Liver (tissue), 9 donors: ENCODE results near the gene VSIG2. TPM values are rescaled to one million over a fixed set of nuclear protein-coding genes. Genes with fewer than 3 reads are reported as not detected.

Source experiments
- DNase-seq: peaks from one replicate; pipeline ENCODE4 v3.0.0-alpha.2; 2017; ENCODE audit warnings: low spot score
- H3K27ac ChIP-seq, 2 donors: one replicate each; pipeline ENCODE4 v1.7.0; 2013; ENCODE audit warnings: inconsistent platforms in 2 of 2, low read length in 2 of 2, control low read depth in 1 of 2, low read depth in 1 of 2, mild to moderate bottlenecking in 1 of 2
- H3K27me3 ChIP-seq, 4 donors: one replicate each; pipeline versions ENCODE4 v1.6.1 to v1.7.0; 2013; ENCODE audit warnings: low read length in 3 of 4, inconsistent platforms in 1 of 4, mild to moderate bottlenecking in 1 of 4, moderate library complexity in 1 of 4; ENCODE audit not compliant: control insufficient read depth in 4 of 4, insufficient read depth in 4 of 4
- H3K36me3 ChIP-seq, 4 donors: one replicate each; pipeline versions ENCODE4 v1.6.1 to v1.7.0; 2013; ENCODE audit warnings: low read length in 3 of 4, mild to moderate bottlenecking in 3 of 4, low read depth in 1 of 4, moderate library complexity in 1 of 4; ENCODE audit not compliant: control insufficient read depth in 4 of 4, insufficient read depth in 3 of 4
- H3K4me1 ChIP-seq, 4 donors: one replicate each; pipeline versions ENCODE4 v1.6.1 to v1.7.0; 2013; ENCODE audit warnings: low read length in 3 of 4, mild to moderate bottlenecking in 3 of 4, moderate library complexity in 1 of 4; ENCODE audit not compliant: control insufficient read depth in 4 of 4, insufficient read depth in 4 of 4
- H3K4me3 ChIP-seq, 3 donors: one replicate each; pipeline versions ENCODE4 v1.6.1 to v1.7.0; 2013; ENCODE audit warnings: low read length in 3 of 3, control low read depth in 1 of 3, low read depth in 1 of 3, mild to moderate bottlenecking in 1 of 3
- H3K9ac ChIP-seq, 2 donors: one replicate each; pipeline ENCODE4 v1.7.0; 2013; ENCODE audit warnings: low read length in 2 of 2, mild to moderate bottlenecking in 2 of 2, moderate library complexity in 2 of 2, control low read depth in 1 of 2, low read depth in 1 of 2
- H3K9me3 ChIP-seq, 4 donors: one replicate each; pipeline versions ENCODE4 v1.6.1 to v1.7.0; 2013; ENCODE audit warnings: low read length in 3 of 4; ENCODE audit not compliant: control insufficient read depth in 4 of 4
- EGR1 ChIP-seq, 2 donors: IDR thresholded peaks; 2 replicates each; pipeline ENCODE4 v1.6.1; 2016 to 2018; ENCODE audit warnings: antibody characterized with exemption in 2 of 2, low read depth in 2 of 2
- FOXA1 ChIP-seq: IDR thresholded peaks from 2 replicates; pipeline ENCODE4 v1.6.1; 2016; ENCODE audit warnings: antibody characterized with exemption
- FOXA2 ChIP-seq: IDR thresholded peaks from 2 replicates; pipeline ENCODE4 v1.6.1; 2016; ENCODE audit warnings: antibody characterized with exemption
- GABPA ChIP-seq, 2 donors: IDR thresholded peaks in 1 of 2; conservative IDR thresholded peaks in 1 of 2; 2 replicates each; pipeline ENCODE4 v1.6.1; 2016; ENCODE audit warnings: antibody characterized with exemption in 2 of 2, mild to moderate bottlenecking in 1 of 2, moderate library complexity in 1 of 2
- HNF4A ChIP-seq, 2 donors: conservative IDR thresholded peaks; 2 replicates each; pipeline ENCODE4 v1.6.1; 2016; ENCODE audit warnings: antibody characterized with exemption in 2 of 2, mild to moderate bottlenecking in 2 of 2
- HNF4G ChIP-seq: IDR thresholded peaks from 2 replicates; pipeline ENCODE4 v1.6.1; 2016; ENCODE audit warnings: antibody characterized with exemption
- NR2F2 ChIP-seq: IDR thresholded peaks from 2 replicates; pipeline ENCODE4 v1.6.1; 2016; ENCODE audit warnings: antibody characterized with exemption
- RAD21 ChIP-seq, 2 donors: IDR thresholded peaks; 2 replicates each; pipeline ENCODE4 v1.6.1; 2016; ENCODE audit warnings: antibody characterized with exemption in 2 of 2, mild to moderate bottlenecking in 2 of 2
- RXRA ChIP-seq, 2 donors: IDR thresholded peaks; 2 replicates each; pipeline ENCODE4 v1.6.1; 2017 to 2018; ENCODE audit warnings: antibody characterized with exemption in 2 of 2, mild to moderate bottlenecking in 1 of 2
- SP1 ChIP-seq: IDR thresholded peaks from 2 replicates; pipeline ENCODE4 v1.6.1; 2018; ENCODE audit warnings: antibody characterized with exemption, mild to moderate bottlenecking
- TAF1 ChIP-seq: conservative IDR thresholded peaks from 2 replicates; pipeline ENCODE4 v1.6.1; 2016; ENCODE audit warnings: antibody characterized with exemption, mild to moderate bottlenecking
- YY1 ChIP-seq: IDR thresholded peaks from 2 replicates; pipeline ENCODE4 v1.6.1; 2016; ENCODE audit warnings: antibody characterized with exemption, mild to moderate bottlenecking
- WGBS: extraction: QIAGEN DNeasy Blood & Tissue Kit; methylation state at CpG from one replicate; pipeline ENCODE4 v1.1.7; 2013; 5-methylcytosine and 5-hydroxymethylcytosine counted together
- polyA plus RNA-seq, 2 donors: library from polyadenylated mRNA; stranded (reverse) in 1 of 2; unstranded in 1 of 2; fragments of 200-250 nt in 1 of 2; fragments of >200 nt in 1 of 2; fragmentation: Nextera tagmentation in 1 of 2; extraction: Ambion mirVana in 1 of 2; gene quantifications; one replicate each; pipeline versions ENCODE4 v1.2.1 to v1.2.3, GENCODE V29; 2013 to 2015
- total RNA-seq, 2 donors: library from RNA; depleted of rRNA; stranded (reverse); fragments of >200 nt; gene quantifications; one replicate each; pipeline ENCODE4 v1.2.3, GENCODE V29; 2014
- TF ChIP-seq, protein P1 (sequence below): IDR thresholded peaks from 2 replicates; pipeline ENCODE4 v1.6.1; 2016; ENCODE audit warnings: antibody characterized with exemption
- TF ChIP-seq, protein P2 (sequence below): IDR thresholded peaks from 2 replicates; pipeline ENCODE4 v1.6.1; 2016; ENCODE audit warnings: antibody characterized with exemption
- TF ChIP-seq, protein P3 (sequence below): fragments of 150-350 bp; IDR thresholded peaks from 2 replicates; pipeline ENCODE4 v1.5.1; 2017; ENCODE audit warnings: improper control_type of control experiment, low read depth, low read length; ENCODE audit not compliant: missing input control
- TF ChIP-seq, protein P4 (sequence below): IDR thresholded peaks from 2 replicates; pipeline ENCODE4 v1.6.1; 2016; ENCODE audit warnings: antibody characterized with exemption
- TF ChIP-seq, protein P5 (sequence below): IDR thresholded peaks from 2 replicates; pipeline ENCODE4 v1.6.1; 2016; ENCODE audit warnings: antibody characterized with exemption, mild to moderate bottlenecking
- donor health status: healthy.
- donor health status: healthy.
- donor health status: healthy.
- donor health status: healthy.
- donor health status: healthy.

The VSIG2 gene
- total and polyA plus RNA-seq, 4 donors = 0.51 to 1.3 (median 0.75) TPM; not detected in 1

DNA sequence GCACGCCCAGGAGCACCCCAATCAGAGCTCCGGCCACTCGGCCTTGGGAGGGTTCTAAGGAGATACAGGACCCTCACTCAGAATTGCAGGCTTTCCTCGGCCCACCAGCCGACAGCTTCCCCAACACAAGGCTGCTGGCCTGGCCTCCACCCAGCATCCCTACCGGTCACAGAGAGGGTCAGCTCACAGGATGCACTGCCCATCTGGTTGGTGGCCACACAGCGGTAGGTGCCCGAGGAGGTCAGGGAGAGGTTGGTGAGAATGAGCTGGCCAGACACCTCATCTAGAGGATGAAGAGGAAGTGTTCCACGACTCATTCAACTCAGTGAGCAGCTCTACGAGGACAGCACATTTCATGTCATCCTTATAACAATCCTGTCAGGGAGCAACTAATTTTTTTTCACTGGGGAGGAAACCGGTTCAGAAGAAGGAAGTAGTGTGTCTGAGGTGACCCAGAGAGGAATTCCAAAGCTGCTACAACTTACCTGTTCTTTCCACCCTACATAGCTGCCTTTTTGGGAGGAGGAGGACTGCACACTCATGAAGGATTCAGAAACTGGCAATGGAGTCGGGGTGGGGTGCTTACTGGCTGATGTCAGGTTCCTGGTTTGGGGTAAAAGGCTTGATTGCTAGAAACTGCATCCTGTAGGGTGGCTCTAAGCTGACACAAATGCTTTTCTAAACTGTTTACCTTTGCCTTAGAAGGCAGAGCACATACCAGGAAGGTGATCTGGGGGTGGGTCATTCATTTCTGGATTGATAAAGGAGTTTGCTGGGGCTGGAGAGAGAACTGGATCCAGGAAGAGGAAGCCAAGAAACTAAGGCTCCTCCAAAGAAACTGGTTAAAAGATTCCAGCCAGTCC, 3.3 kb downstream of the VSIG2 start:
- Histone ChIP-seq H3K4me1 (peaks cover 9 to 15% (median 11%) of the 10 kb centered on the region in 4 donors), H3K9ac (no peak overlapping the region), H3K4me3 (no peak overlapping the region), H3K36me3 (no peaks in the 10 kb centered on the region), H3K27me3 (peaks cover 0 to 9% (median 3%) of the 10 kb centered on the region in 4 donors), H3K27ac (peak overlapping the region in 1 of 2 donors; percentile 50), H3K9me3 (no peaks in the 10 kb centered on the region)
- no peak for DNase-seq
- WGBS = 39% methylated on average over 12 of the region's 12 CpGs
- TF ChIP-seq SP1 (no peak), NR2F2 (peak; percentile 72)

DNA sequence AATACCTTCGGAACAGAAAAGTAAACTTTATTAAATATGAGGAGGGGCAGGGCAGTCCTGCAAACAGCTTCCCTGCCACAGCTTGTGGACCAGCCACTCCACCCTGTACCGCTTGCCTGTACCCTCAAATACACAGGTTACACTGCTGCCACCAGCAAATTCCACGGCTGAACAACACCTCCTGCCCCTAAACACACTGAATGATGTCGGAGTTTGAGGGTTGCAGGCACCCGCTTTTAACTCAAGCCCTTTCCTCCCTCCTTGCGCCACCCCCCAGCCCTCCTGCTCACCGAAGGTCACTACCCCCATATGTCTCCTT, 4.0 kb downstream of the VSIG2 start:
- TF ChIP-seq FOXA2 (no peak), EGR1 (IDR thresholded peaks at IDR 0.05; ENCODE audit: low read depth in 2 of 2) (no peak), RAD21 (IDR thresholded peaks at IDR 0.05) (no peak), NR2F2 (no peak), TAF1 (no peak), SP1 (no peak), RXRA (IDR thresholded peaks at IDR 0.05) (no peak), YY1 (no peak), GABPA (IDR thresholded peaks at IDR 0.05 in 1 of 2, conservative IDR thresholded peaks at IDR 0.05 in 1 of 2) (no peak), FOXA1 (no peak), HNF4G (no peak), HNF4A (conservative IDR thresholded peaks at IDR 0.05) (no peak)
- TF ChIP-seq, protein P1, sequence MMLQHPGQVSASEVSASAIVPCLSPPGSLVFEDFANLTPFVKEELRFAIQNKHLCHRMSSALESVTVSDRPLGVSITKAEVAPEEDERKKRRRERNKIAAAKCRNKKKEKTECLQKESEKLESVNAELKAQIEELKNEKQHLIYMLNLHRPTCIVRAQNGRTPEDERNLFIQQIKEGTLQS = no peak
- TF ChIP-seq, protein P2, sequence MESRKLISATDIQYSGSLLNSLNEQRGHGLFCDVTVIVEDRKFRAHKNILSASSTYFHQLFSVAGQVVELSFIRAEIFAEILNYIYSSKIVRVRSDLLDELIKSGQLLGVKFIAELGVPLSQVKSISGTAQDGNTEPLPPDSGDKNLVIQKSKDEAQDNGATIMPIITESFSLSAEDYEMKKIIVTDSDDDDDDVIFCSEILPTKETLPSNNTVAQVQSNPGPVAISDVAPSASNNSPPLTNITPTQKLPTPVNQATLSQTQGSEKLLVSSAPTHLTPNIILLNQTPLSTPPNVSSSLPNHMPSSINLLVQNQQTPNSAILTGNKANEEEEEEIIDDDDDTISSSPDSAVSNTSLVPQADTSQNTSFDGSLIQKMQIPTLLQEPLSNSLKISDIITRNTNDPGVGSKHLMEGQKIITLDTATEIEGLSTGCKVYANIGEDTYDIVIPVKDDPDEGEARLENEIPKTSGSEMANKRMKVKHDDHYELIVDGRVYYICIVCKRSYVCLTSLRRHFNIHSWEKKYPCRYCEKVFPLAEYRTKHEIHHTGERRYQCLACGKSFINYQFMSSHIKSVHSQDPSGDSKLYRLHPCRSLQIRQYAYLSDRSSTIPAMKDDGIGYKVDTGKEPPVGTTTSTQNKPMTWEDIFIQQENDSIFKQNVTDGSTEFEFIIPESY = no peak
- TF ChIP-seq, protein P3, sequence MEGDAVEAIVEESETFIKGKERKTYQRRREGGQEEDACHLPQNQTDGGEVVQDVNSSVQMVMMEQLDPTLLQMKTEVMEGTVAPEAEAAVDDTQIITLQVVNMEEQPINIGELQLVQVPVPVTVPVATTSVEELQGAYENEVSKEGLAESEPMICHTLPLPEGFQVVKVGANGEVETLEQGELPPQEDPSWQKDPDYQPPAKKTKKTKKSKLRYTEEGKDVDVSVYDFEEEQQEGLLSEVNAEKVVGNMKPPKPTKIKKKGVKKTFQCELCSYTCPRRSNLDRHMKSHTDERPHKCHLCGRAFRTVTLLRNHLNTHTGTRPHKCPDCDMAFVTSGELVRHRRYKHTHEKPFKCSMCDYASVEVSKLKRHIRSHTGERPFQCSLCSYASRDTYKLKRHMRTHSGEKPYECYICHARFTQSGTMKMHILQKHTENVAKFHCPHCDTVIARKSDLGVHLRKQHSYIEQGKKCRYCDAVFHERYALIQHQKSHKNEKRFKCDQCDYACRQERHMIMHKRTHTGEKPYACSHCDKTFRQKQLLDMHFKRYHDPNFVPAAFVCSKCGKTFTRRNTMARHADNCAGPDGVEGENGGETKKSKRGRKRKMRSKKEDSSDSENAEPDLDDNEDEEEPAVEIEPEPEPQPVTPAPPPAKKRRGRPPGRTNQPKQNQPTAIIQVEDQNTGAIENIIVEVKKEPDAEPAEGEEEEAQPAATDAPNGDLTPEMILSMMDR = no peak
- TF ChIP-seq, protein P4, sequence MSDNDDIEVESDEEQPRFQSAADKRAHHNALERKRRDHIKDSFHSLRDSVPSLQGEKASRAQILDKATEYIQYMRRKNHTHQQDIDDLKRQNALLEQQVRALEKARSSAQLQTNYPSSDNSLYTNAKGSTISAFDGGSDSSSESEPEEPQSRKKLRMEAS = no peak
- TF ChIP-seq, protein P5, sequence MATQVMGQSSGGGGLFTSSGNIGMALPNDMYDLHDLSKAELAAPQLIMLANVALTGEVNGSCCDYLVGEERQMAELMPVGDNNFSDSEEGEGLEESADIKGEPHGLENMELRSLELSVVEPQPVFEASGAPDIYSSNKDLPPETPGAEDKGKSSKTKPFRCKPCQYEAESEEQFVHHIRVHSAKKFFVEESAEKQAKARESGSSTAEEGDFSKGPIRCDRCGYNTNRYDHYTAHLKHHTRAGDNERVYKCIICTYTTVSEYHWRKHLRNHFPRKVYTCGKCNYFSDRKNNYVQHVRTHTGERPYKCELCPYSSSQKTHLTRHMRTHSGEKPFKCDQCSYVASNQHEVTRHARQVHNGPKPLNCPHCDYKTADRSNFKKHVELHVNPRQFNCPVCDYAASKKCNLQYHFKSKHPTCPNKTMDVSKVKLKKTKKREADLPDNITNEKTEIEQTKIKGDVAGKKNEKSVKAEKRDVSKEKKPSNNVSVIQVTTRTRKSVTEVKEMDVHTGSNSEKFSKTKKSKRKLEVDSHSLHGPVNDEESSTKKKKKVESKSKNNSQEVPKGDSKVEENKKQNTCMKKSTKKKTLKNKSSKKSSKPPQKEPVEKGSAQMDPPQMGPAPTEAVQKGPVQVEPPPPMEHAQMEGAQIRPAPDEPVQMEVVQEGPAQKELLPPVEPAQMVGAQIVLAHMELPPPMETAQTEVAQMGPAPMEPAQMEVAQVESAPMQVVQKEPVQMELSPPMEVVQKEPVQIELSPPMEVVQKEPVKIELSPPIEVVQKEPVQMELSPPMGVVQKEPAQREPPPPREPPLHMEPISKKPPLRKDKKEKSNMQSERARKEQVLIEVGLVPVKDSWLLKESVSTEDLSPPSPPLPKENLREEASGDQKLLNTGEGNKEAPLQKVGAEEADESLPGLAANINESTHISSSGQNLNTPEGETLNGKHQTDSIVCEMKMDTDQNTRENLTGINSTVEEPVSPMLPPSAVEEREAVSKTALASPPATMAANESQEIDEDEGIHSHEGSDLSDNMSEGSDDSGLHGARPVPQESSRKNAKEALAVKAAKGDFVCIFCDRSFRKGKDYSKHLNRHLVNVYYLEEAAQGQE = no peak
- Histone ChIP-seq H3K27ac (peak overlapping the region in 1 of 2 donors; percentile 50), H3K36me3 (no peaks in the 10 kb centered on the region), H3K27me3 (peaks cover 0 to 9% (median 3%) of the 10 kb centered on the region in 4 donors), H3K9me3 (no peaks in the 10 kb centered on the region), H3K4me1 (peaks cover 9 to 15% (median 11%) of the 10 kb centered on the region in 4 donors), H3K9ac (no peak overlapping the region), H3K4me3 (no peak overlapping the region)
- 59% methylated on average over 7 of the region's 7 CpGs for WGBS
- DNase-seq = no peak
